Lung (tissue), 12 donors: Measurements from ENCODE around the gene FRMPD4. TPM values are rescaled to one million over a fixed set of nuclear protein-coding genes. Genes with fewer than 3 reads are reported as not detected.

Experiments
- ATAC-seq: fragments of 200-7000 bp; cut with Tn5 transposase; one replicate; pipeline ENCODE4 v1.9.1; 2020; ENCODE audit warnings: moderate number of reproducible peaks; ENCODE audit not compliant: insufficient read depth, low FRiP score
- DNase-seq, 3 donors: peaks; one replicate each; pipeline ENCODE4 v3.0.0-alpha.2; 2013 to 2017
- H3K27ac ChIP-seq, 2 donors: one replicate each; pipeline ENCODE4 v1.5.1; 2013; ENCODE audit warnings: mild to moderate bottlenecking in 2 of 2, moderate library complexity in 2 of 2, control low read depth in 1 of 2, inconsistent platforms in 1 of 2, low read depth in 1 of 2, low read length in 1 of 2
- H3K27me3 ChIP-seq, 3 donors: one replicate each; pipeline ENCODE4 v1.5.1; 2013; ENCODE audit warnings: low read length in 2 of 3; ENCODE audit not compliant: control insufficient read depth in 3 of 3, insufficient read depth in 3 of 3
- H3K36me3 ChIP-seq, 4 donors: one replicate each; pipeline ENCODE4 v1.5.1; 2013; ENCODE audit warnings: low read length in 4 of 4, mild to moderate bottlenecking in 1 of 4, moderate library complexity in 1 of 4; ENCODE audit not compliant: control insufficient read depth in 4 of 4, insufficient read depth in 4 of 4
- H3K4me1 ChIP-seq, 5 donors: one replicate each; pipeline ENCODE4 v1.5.1; 2013; ENCODE audit warnings: low read length in 5 of 5, mild to moderate bottlenecking in 2 of 5, moderate library complexity in 1 of 5; ENCODE audit not compliant: control insufficient read depth in 5 of 5, insufficient read depth in 5 of 5
- H3K4me3 ChIP-seq: one replicate; pipeline ENCODE4 v1.5.1; 2013; ENCODE audit warnings: mild to moderate bottlenecking, control low read depth, moderate library complexity
- H3K9ac ChIP-seq, 2 donors: one replicate each; pipeline ENCODE4 v1.5.1; 2013; ENCODE audit warnings: low read length in 2 of 2, control low read depth in 1 of 2; ENCODE audit not compliant: insufficient read depth in 1 of 2
- H3K9me3 ChIP-seq, 4 donors: one replicate each; pipeline ENCODE4 v1.5.1; 2013; ENCODE audit warnings: low read length in 3 of 4, mild to moderate bottlenecking in 1 of 4, moderate library complexity in 1 of 4; ENCODE audit not compliant: control insufficient read depth in 4 of 4, insufficient read depth in 3 of 4
- WGBS, 2 donors: extraction: QIAGEN DNeasy Blood & Tissue Kit; methylation state at CpG; one replicate each; pipeline ENCODE4 v1.1.7; 2013; 5-methylcytosine and 5-hydroxymethylcytosine counted together
- polyA plus RNA-seq, 2 donors: library from polyadenylated mRNA; stranded (reverse); fragments of 200-250 nt; gene quantifications; one replicate each; pipeline ENCODE4 v1.2.1, GENCODE V29; 2013
- total RNA-seq, 2 donors: library from RNA; depleted of rRNA in 1 of 2; stranded (reverse); fragments of >200 nt in 1 of 2; gene quantifications; one replicate each; pipeline ENCODE4 v1.2.1, GENCODE V29; 2014 to 2021
- TF ChIP-seq, protein P1 (sequence below): IDR thresholded peaks from 2 replicates; pipeline ENCODE4 v1.5.1; 2012; ENCODE audit warnings: mild to moderate bottlenecking; ENCODE audit errors: control extremely low read depth, extremely low read depth
- donor health status: control.
- donor health status: control.
- donor health status: Bipolar disorder and iron deficiency.
- donor health status: healthy.
- donor health status: DM: yes; HTN: yes; CAD: no.

FRMPD4 gene
- total and polyA plus RNA-seq, 4 donors = 0.01 to 0.43 (median 0.03) TPM

DNA sequence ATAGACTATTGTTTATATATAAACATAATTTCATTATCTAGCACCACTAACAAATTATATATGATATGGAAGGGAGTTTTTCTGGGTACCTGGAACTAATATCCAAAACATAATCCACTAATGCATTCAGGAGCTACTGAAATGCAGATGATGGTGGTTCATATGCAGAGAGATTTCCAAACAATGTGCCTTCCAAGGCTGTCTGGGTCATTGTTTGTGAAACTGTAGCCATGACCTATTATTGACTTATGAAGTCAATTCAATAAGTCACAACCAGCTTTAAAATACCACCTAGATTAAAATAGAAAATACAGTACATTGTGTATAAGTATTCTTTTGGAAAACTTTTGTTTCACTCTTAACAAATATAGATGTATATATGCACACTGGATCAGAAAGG is 415.9 kb downstream of the FRMPD4 start:
- ATAC-seq (no peak), DNase-seq (no peak)
- Histone ChIP-seq H3K36me3 (no peaks in the 10 kb centered on the region), H3K9me3 (no peaks in the 10 kb centered on the region), H3K9ac (no peak overlapping the region), H3K4me3 (no peak overlapping the region), H3K27me3 (peaks cover 0 to 12% (median 8%) of the 10 kb centered on the region in 3 donors), H3K27ac (no peak overlapping the region), H3K4me1 (no peaks in the 10 kb centered on the region)
- TF ChIP-seq, protein P1, sequence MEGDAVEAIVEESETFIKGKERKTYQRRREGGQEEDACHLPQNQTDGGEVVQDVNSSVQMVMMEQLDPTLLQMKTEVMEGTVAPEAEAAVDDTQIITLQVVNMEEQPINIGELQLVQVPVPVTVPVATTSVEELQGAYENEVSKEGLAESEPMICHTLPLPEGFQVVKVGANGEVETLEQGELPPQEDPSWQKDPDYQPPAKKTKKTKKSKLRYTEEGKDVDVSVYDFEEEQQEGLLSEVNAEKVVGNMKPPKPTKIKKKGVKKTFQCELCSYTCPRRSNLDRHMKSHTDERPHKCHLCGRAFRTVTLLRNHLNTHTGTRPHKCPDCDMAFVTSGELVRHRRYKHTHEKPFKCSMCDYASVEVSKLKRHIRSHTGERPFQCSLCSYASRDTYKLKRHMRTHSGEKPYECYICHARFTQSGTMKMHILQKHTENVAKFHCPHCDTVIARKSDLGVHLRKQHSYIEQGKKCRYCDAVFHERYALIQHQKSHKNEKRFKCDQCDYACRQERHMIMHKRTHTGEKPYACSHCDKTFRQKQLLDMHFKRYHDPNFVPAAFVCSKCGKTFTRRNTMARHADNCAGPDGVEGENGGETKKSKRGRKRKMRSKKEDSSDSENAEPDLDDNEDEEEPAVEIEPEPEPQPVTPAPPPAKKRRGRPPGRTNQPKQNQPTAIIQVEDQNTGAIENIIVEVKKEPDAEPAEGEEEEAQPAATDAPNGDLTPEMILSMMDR = no peak

DNA sequence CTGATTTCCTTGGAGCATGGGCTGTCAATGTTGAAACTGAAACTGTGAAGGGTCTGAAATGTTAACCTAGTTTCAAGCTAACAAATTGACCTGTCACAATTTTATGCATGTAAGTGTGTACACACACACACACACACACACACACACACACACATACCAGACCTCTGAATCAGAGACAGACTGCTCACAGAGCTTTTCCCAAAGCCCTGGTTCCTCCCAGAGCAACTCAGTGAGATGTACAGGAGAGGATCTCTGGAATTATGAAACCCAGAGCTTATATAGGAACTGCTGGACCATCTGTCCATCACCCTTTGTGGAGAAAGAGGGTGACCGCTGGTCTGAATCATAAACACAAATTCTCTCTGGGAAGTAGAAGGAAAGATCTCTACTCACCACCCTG is 424.8 kb downstream of the FRMPD4 start:
- WGBS, 2 donors = 68 to 89% methylated on average over 1 of the region's 1 CpG
- Histone ChIP-seq H3K27me3 (peaks cover 0 to 24% (median 7%) of the 10 kb centered on the region in 3 donors), H3K27ac (no peak overlapping the region), H3K9me3 (no peaks in the 10 kb centered on the region), H3K36me3 (no peaks in the 10 kb centered on the region), H3K4me1 (no peaks in the 10 kb centered on the region), H3K4me3 (no peak overlapping the region), H3K9ac (no peak overlapping the region)
- ATAC-seq (no peak), DNase-seq (no peak)
- TF ChIP-seq, protein P1 = no peak

DNA sequence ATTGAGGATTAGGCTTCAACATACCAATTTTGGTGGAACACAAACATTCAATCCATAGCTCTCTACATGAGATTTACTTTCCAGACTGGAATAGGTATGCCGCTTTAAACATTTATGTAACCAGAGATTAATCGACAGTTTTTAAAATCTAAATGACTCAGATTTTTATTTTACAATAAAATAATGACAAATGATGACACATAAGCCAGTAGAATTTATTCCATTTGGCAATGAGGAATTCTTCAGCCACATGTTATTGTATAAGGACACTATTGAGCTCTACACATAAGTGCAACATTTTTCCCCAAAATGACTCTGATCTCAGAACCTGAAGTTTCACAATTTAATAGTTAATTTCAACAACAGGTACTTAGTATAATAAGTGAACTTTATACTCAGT is 425.9 kb downstream of the FRMPD4 start:
- no peaks in the 10 kb centered on the region for H3K36me3 ChIP-seq
- H3K27ac ChIP-seq = no peak overlapping the region
- H3K9ac ChIP-seq = no peak overlapping the region
- ATAC-seq = no peak
- H3K27me3 ChIP-seq = peaks cover 0 to 20% (median 6%) of the 10 kb centered on the region in 3 donors
- no peak overlapping the region for H3K4me3 ChIP-seq
- H3K9me3 ChIP-seq = no peaks in the 10 kb centered on the region
- no peaks in the 10 kb centered on the region for H3K4me1 ChIP-seq
- WGBS, 2 donors = 85 to 95% methylated on average over 2 of the region's 2 CpGs
- DNase-seq = no peak
- TF ChIP-seq, protein P1 = no peak

DNA sequence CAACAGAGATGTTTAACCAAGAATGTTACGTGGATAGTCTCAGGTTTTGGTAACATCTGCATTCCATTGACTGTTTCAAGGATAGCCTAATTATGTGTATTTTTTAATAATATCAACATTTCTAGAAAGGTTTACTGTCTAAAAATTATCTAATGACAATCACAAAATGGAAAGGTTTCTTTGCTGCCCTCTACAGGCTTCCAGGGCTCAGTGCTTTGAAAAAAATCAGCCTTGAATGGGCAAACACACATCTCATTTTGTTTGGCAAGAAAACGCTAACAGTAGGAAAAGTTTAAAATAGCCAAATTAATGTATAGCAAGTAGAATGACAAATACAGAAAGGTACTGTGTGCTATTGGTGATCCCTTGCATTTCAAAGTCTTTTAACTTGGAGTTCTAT is 429.6 kb downstream of the FRMPD4 start:
- H3K27me3 ChIP-seq = peaks cover 0 to 20% (median 10%) of the 10 kb centered on the region in 3 donors
- H3K4me1 ChIP-seq = no peaks in the 10 kb centered on the region
- H3K36me3 ChIP-seq = no peaks in the 10 kb centered on the region
- no peak overlapping the region for H3K4me3 ChIP-seq
- no peak overlapping the region for H3K9ac ChIP-seq
- no peak overlapping the region for H3K27ac ChIP-seq
- 34 to 59% methylated on average over 2 of the region's 2 CpGs for WGBS, 2 donors
- TF ChIP-seq, protein P1 = no peak
- ATAC-seq (no peak), DNase-seq (peak in 2 of 3 donors; percentile 3 to 31)
- no peaks in the 10 kb centered on the region for H3K9me3 ChIP-seq
